OCI-LY7 (cell line): Measurements from ENCODE around the gene PRPSAP2. TPM values are rescaled to one million over a fixed set of nuclear protein-coding genes. Genes with fewer than 3 reads are reported as not detected.
"Not testable (repeated sequence)": the region's sequence is repeated elsewhere in the genome, so short reads cannot be mapped to it uniquely, and the experiment has no call there.

Source experiments
- BruUV-seq: library from RNA; stranded (reverse); fragments of 400-500 nt; replicated peaks from 2 replicates; lab custom pipeline; 2021; lab: Mats Ljungman, UMichigan
- CTCF ChIA-PET: fragments of 300-600 bp; sonication (Branson Sonifier 250); formaldehyde crosslinking; loops from one replicate; lab custom pipeline; 2022; ENCODE audit warnings: antibody characterized with exemption; ENCODE audit not compliant: unreplicated experiment; lab: Charles Lee
- POLR2A ChIA-PET: fragments of 300-600 bp; sonication (Branson Sonifier 250); formaldehyde crosslinking; loops from one replicate; lab custom pipeline; 2022; ENCODE audit warnings: antibody characterized with exemption; lab: Charles Lee
- DNase-seq: peaks from one replicate; pipeline ENCODE4 v3.0.0-alpha.2; 2015; ENCODE audit warnings: low spot score
- H2AFZ ChIP-seq: fragments of 200-600 bp; sonication (generic), shearing (Covaris generic); 2 replicates; pipeline ENCODE4 v1.6.1; 2014; ENCODE audit warnings: mild to moderate bottlenecking, antibody characterized with exemption, low read length, moderate library complexity
- H3K27ac ChIP-seq: fragments of 200-600 bp; sonication (generic); 2 replicates; pipeline ENCODE4 v1.5.1; 2014; ENCODE audit warnings: mixed run types, low read depth, mild to moderate bottlenecking, moderate library complexity, low read length, inconsistent platforms; ENCODE audit not compliant: poor library complexity, severe bottlenecking
- H3K36me3 ChIP-seq: fragments of 200-600 bp; sonication (generic); 2 replicates; pipeline ENCODE4 v1.6.1; 2014; ENCODE audit warnings: mild to moderate bottlenecking, antibody characterized with exemption, low read length, moderate library complexity, mixed read lengths; ENCODE audit not compliant: insufficient read depth
- H3K4me1 ChIP-seq: fragments of 200-600 bp; sonication (generic); 2 replicates; pipeline ENCODE4 v1.5.1; 2014; ENCODE audit warnings: mild to moderate bottlenecking, low read length; ENCODE audit not compliant: insufficient read depth, poor library complexity, severe bottlenecking
- H3K4me2 ChIP-seq: fragments of 200-600 bp; sonication (generic); 2 replicates; pipeline ENCODE4 v1.6.1; 2014; ENCODE audit warnings: mild to moderate bottlenecking, low read length
- H3K4me3 ChIP-seq: fragments of 200-600 bp; sonication (generic); 2 replicates; pipeline ENCODE4 v1.5.1; 2014; ENCODE audit warnings: mild to moderate bottlenecking, low read depth, low read length; ENCODE audit not compliant: poor library complexity, severe bottlenecking
- H3K79me2 ChIP-seq: fragments of 200-600 bp; sonication (generic); 2 replicates; pipeline ENCODE4 v1.6.1; 2016; ENCODE audit warnings: low read depth, mild to moderate bottlenecking, low read length, moderate library complexity, mixed read lengths; ENCODE audit not compliant: insufficient read depth
- H3K9me2 ChIP-seq: fragments of 200-600 bp; sonication (generic); 2 replicates; pipeline ENCODE4 v1.6.1; 2016; ENCODE audit warnings: mild to moderate bottlenecking, low read length, mixed read lengths; ENCODE audit not compliant: insufficient read depth
- H3K9me3 ChIP-seq: fragments of 200-600 bp; sonication (generic); 2 replicates; pipeline ENCODE4 v1.6.1; 2014; ENCODE audit warnings: mild to moderate bottlenecking, mixed run types, low read length, mixed read lengths
- H4K20me1 ChIP-seq: fragments of 200-600 bp; sonication (generic); 2 replicates; pipeline ENCODE4 v1.6.1; 2014; ENCODE audit warnings: mild to moderate bottlenecking, antibody characterized with exemption, low read length, moderate library complexity, mixed read lengths; ENCODE audit not compliant: insufficient read depth
- CTCF ChIP-seq: fragments of 200-600 bp; sonication (generic); conservative IDR thresholded peaks from 2 replicates; pipeline ENCODE4 v1.5.1; 2014; ENCODE audit warnings: mild to moderate bottlenecking, antibody characterized with exemption, low read length, moderate library complexity, mixed read lengths
- EZH2phosphoT487 ChIP-seq: fragments of 200-600 bp; sonication (generic); IDR thresholded peaks from 2 replicates; pipeline ENCODE4 v1.6.1; 2018; ENCODE audit warnings: low read depth, borderline replicate concordance, mild to moderate bottlenecking, mixed run types, antibody characterized with exemption, low read length, moderate library complexity, mixed read lengths
- intact Hi-C: fragments of 100-400 bp; cut with micrococcal nuclease; formaldehyde crosslinking; loops from one replicate; pipeline ENCODE4 v1.10.0; 2022; ENCODE audit not compliant: unreplicated experiment
- total RNA-seq, 2 experiments: library from RNA; depleted of rRNA in 1 of 2; stranded (reverse); fragments of >200 nt in 1 of 2; shearing (Covaris generic) in 1 of 2; gene quantifications; 2 replicates each; pipeline ENCODE4 v1.2.3, GENCODE V29; 2014 to 2022

PRPSAP2 gene
- total RNA-seq, 2 experiments from 2014 or later: 59.3 to 90.2 TPM

- peaks cover 48% of the 10 kb centered on the region for H3K79me2 ChIP-seq
- intact Hi-C loops: no loop called here
- H3K27ac ChIP-seq: peak overlapping the region; percentile 6
- H3K9me3 ChIP-seq: no peaks in the 10 kb centered on the region
- H2AFZ ChIP-seq: no peak overlapping the region
- no peak for TF ChIP-seq CTCF
- no peak for TF ChIP-seq EZH2phosphoT487
- peak overlapping the region; percentile 48 for H3K4me2 ChIP-seq
- no peak for DNase-seq
- H4K20me1 ChIP-seq: no peaks in the 10 kb centered on the region; the same call in 1 of the 2 replicates
- BruUV-seq: TSS peak; percentile 24
- H3K4me3 ChIP-seq: peak overlapping the region; percentile 1
- POLR2A ChIA-PET: no interaction called here
- CTCF ChIA-PET: no interaction called here
- peaks cover 13% of the 10 kb centered on the region for H3K36me3 ChIP-seq
- no peaks in the 10 kb centered on the region for H3K9me2 ChIP-seq
- peaks cover 39% of the 10 kb centered on the region for H3K4me1 ChIP-seq
These were observed 2.4 kb downstream of the PRPSAP2 start for GRCh38 chr17:18860161-18860972.

- no peak overlapping the region for H3K27ac ChIP-seq
- no peak overlapping the region for H3K4me2 ChIP-seq
- H3K36me3 ChIP-seq: peaks cover 22% of the 10 kb centered on the region
- H3K9me3 ChIP-seq: no peaks in the 10 kb centered on the region
- POLR2A ChIA-PET: no interaction called here
- H3K4me3 ChIP-seq: no peak overlapping the region
- H4K20me1 ChIP-seq: no peaks in the 10 kb centered on the region; the same call in 1 of the 2 replicates
- H3K79me2 ChIP-seq: peaks cover 41% of the 10 kb centered on the region
- peaks cover 30% of the 10 kb centered on the region for H3K4me1 ChIP-seq
- intact Hi-C loops: no loop called here
- H3K9me2 ChIP-seq: no peaks in the 10 kb centered on the region
- TF ChIP-seq EZH2phosphoT487 (no peak), CTCF (no peak)
- CTCF ChIA-PET: no interaction called here
- DNase-seq: no peak
- no TSS peak for BruUV-seq
- H2AFZ ChIP-seq: no peak overlapping the region
These were observed 4.1 kb downstream of the PRPSAP2 start for GRCh38 chr17:18862011-18862410.

GRCh38 chr17:18864996-18865395 is 7.1 kb downstream of the PRPSAP2 start:
- H3K79me2 ChIP-seq: peaks cover 24% of the 10 kb centered on the region
- H2AFZ ChIP-seq, H3K9me3 ChIP-seq, POLR2A ChIA-PET, intact Hi-C loops, H3K27ac ChIP-seq, CTCF ChIA-PET, H3K9me2 ChIP-seq, H3K4me2 ChIP-seq, H4K20me1 ChIP-seq, BruUV-seq, H3K4me3 ChIP-seq, DNase-seq: not testable (repeated sequence)
- H3K4me1 ChIP-seq: peaks cover 12% of the 10 kb centered on the region
- H3K36me3 ChIP-seq: peaks cover 50% of the 10 kb centered on the region
